ENCODE data around the gene ARHGAP18.

Gene ARHGAP18

GRCh38 chr6:129568015-129568414 is 142.0 kb downstream of the ARHGAP18 start:
- Histone ChIP-seq H3K4me1 (ENCODE audit: control insufficient read depth in 1 of 2, insufficient read depth in 1 of 2, low read depth in 1 of 2, low read length in 1 of 2) (no peaks in the 10 kb centered on the region), H3K36me3 (no peaks in the 10 kb centered on the region), H3K4me3 (ENCODE audit: low read depth in 1 of 2, low read length in 1 of 2) (no peak overlapping the region), H3K9me3 (no peaks in the 10 kb centered on the region), H3K27me3 (no peaks in the 10 kb centered on the region), H3K27ac (no peak overlapping the region)
- TF ChIP-seq CTCF (IDR thresholded peaks at IDR 0.05) = no peak

- no peaks in the 10 kb centered on the region for H3K4me1 ChIP-seq (ENCODE audit: control insufficient read depth in 1 of 2, insufficient read depth in 1 of 2, low read depth in 1 of 2, low read length in 1 of 2)
- TF ChIP-seq CTCF (IDR thresholded peaks at IDR 0.05) = no peak
- no peak overlapping the region for H3K4me3 ChIP-seq (ENCODE audit: low read depth in 1 of 2, low read length in 1 of 2)
- no peaks in the 10 kb centered on the region for H3K9me3 ChIP-seq
- H3K27ac ChIP-seq = no peak overlapping the region
- H3K36me3 ChIP-seq = no peaks in the 10 kb centered on the region
- H3K27me3 ChIP-seq = peaks cover 1% of the 10 kb centered on the region
These were observed 142.6 kb downstream of the ARHGAP18 start for GRCh38 chr6:129567374-129567773.

- H3K36me3 ChIP-seq = no peaks in the 10 kb centered on the region
- no peak overlapping the region for H3K4me3 ChIP-seq (ENCODE audit: low read depth in 1 of 2, low read length in 1 of 2)
- H3K27ac ChIP-seq = no peak overlapping the region
- peaks cover 13% of the 10 kb centered on the region for H3K27me3 ChIP-seq
- H3K9me3 ChIP-seq = no peaks in the 10 kb centered on the region
- TF ChIP-seq CTCF (IDR thresholded peaks at IDR 0.05) = no peak
- no peaks in the 10 kb centered on the region for H3K4me1 ChIP-seq (ENCODE audit: control insufficient read depth in 1 of 2, insufficient read depth in 1 of 2, low read depth in 1 of 2, low read length in 1 of 2)
These were observed 144.2 kb downstream of the ARHGAP18 start for GRCh38 chr6:129565811-129566210.

GRCh38 chr6:129565366-129565765 is 144.6 kb downstream of the ARHGAP18 start:
- no peaks in the 10 kb centered on the region for H3K36me3 ChIP-seq
- no peak for TF ChIP-seq CTCF (IDR thresholded peaks at IDR 0.05)

GRCh38 chr6:129558248-129558647 is 151.7 kb downstream of the ARHGAP18 start:
- no peaks in the 10 kb centered on the region for H3K36me3 ChIP-seq
- TF ChIP-seq CTCF (IDR thresholded peaks at IDR 0.05) = no peak
- H3K27me3 ChIP-seq = peaks cover 18% of the 10 kb centered on the region
- H3K9me3 ChIP-seq = no peaks in the 10 kb centered on the region
- no peak overlapping the region for H3K27ac ChIP-seq
- no peak overlapping the region for H3K4me3 ChIP-seq (ENCODE audit: low read depth in 1 of 2, low read length in 1 of 2)
- no peaks in the 10 kb centered on the region for H3K4me1 ChIP-seq (ENCODE audit: control insufficient read depth in 1 of 2, insufficient read depth in 1 of 2, low read depth in 1 of 2, low read length in 1 of 2)

More at GRCh38 chr6:129565366-129565765, 144.6 kb downstream of the ARHGAP18 start:
- Histone ChIP-seq H3K27me3 (peaks cover 18% of the 10 kb centered on the region), H3K4me3 (ENCODE audit: low read depth in 1 of 2, low read length in 1 of 2) (no peak overlapping the region), H3K27ac (no peak overlapping the region), H3K4me1 (ENCODE audit: control insufficient read depth in 1 of 2, insufficient read depth in 1 of 2, low read depth in 1 of 2, low read length in 1 of 2) (no peaks in the 10 kb centered on the region), H3K9me3 (no peaks in the 10 kb centered on the region)
